Retinal pigment epithelial cell (primary cell): ENCODE data around the gene TMEM63A.

ENCODE experiments used
- DNase-seq: peaks from one replicate; pipeline ENCODE4 v3.0.0-alpha.2; 2010; ENCODE audit warnings: low read depth
- H3K4me3 ChIP-seq: 2 replicates; pipeline ENCODE4 v1.5.1; 2011; ENCODE audit warnings: mild to moderate bottlenecking, low read length, control low read depth, moderate library complexity
- TF ChIP-seq, protein P1 (sequence below): conservative IDR thresholded peaks from 2 replicates; pipeline ENCODE4 v1.5.1; 2011; ENCODE audit warnings: low read depth, low read length, control low read depth, inconsistent platforms

TMEM63A gene

GRCh38 chr1:225908013-225908640, 25.9 kb upstream of the TMEM63A start:
- H3K4me3 ChIP-seq, result no peak overlapping the region
- TF ChIP-seq, protein P1, sequence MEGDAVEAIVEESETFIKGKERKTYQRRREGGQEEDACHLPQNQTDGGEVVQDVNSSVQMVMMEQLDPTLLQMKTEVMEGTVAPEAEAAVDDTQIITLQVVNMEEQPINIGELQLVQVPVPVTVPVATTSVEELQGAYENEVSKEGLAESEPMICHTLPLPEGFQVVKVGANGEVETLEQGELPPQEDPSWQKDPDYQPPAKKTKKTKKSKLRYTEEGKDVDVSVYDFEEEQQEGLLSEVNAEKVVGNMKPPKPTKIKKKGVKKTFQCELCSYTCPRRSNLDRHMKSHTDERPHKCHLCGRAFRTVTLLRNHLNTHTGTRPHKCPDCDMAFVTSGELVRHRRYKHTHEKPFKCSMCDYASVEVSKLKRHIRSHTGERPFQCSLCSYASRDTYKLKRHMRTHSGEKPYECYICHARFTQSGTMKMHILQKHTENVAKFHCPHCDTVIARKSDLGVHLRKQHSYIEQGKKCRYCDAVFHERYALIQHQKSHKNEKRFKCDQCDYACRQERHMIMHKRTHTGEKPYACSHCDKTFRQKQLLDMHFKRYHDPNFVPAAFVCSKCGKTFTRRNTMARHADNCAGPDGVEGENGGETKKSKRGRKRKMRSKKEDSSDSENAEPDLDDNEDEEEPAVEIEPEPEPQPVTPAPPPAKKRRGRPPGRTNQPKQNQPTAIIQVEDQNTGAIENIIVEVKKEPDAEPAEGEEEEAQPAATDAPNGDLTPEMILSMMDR, result no peak
- no peak for DNase-seq

DNA sequence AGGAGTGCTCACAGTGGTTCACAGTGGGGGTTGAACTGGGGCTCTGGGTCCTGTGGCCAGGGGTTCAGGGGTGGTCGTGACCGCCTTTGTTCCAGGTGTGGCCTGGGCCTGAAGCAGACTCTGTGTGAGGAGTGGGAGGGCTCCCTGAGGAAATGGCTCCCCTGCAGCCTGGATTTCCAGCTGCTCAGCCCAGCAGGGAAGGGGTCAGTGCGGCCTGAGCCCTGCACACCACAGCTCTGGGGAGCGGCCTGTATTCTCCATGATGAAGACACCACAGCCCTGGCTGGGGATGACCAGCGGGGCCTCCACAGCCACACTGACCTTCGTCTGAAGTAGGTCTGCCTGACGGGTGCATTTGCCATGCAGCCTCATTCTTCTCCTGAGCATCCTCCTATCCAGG, 25.2 kb upstream of the TMEM63A start:
- TF ChIP-seq, protein P1, result no peak
- no peak for DNase-seq
- H3K4me3 ChIP-seq, result no peak overlapping the region

DNA sequence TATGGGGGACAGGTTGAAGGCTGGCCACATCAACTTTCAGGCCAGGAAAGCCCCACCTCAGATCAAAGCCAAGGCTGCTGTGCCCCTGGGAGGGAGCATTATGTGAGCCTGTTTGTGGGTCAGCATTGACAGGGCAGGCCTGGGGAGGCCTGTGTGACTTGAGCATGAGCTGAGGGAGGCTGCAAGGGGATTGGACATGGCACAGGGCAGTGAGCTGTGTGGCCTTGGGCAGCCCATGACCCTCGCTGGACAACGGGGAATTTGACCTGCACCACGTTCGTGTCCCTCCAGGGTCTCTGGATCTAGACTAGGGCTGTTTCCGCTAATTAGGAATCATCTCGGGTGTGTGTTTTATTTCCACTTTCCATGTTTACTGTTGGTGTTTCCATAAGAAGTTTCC, 24.3 kb upstream of the TMEM63A start:
- DNase-seq, result no peak
- H3K4me3 ChIP-seq, result no peak overlapping the region
- TF ChIP-seq, protein P1, result no peak

- no peak overlapping the region for H3K4me3 ChIP-seq
- no peak for DNase-seq
- TF ChIP-seq, protein P1, result no peak
These were observed 21.4 kb upstream of the TMEM63A start for GRCh38 chr1:225903623-225904022.

DNA sequence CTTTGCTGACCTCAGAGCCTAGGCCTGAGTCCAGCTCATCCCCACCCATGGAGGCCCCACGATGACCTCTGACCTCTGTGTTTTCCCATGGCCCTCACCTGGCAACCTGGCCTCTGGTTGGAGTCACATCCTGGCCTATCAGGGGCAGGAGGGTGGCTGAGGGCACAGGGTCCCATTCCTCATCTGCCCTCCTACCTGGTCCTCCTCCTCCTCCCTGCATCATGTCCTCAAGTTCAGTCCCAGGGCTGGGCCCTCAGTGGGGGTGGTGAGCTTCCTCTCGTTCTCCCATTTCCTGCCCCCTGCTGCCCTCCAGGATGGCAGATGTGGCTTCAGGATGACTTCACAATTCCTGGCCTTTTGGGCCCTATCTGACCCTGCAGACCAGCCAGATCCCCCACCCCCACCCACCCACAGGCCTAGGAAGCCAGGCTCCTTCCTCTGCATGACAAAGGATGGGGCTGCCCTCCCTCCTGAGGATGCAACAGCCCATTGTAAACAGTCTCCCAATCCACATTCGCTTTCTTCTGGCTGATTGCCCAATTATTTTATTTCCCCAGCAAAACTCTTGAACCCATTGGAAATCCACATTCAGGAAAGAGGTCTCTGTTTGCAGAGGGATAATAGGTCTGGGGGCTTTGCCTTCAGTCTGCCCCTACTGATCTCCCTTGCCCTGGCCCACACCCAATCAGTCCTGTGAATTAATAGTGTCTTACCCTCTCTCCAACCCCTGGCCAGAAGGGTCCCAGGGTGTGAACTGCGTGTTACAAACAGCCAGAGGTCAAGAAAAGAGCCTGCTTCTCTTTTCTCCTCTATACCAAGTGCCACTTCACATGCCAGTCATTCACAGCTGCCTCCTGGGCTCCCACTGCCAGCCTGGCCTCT, 17.1 kb upstream of the TMEM63A start:
- DNase-seq, result no peak
- H3K4me3 ChIP-seq, result no peak overlapping the region
- TF ChIP-seq, protein P1, result no peak

DNA sequence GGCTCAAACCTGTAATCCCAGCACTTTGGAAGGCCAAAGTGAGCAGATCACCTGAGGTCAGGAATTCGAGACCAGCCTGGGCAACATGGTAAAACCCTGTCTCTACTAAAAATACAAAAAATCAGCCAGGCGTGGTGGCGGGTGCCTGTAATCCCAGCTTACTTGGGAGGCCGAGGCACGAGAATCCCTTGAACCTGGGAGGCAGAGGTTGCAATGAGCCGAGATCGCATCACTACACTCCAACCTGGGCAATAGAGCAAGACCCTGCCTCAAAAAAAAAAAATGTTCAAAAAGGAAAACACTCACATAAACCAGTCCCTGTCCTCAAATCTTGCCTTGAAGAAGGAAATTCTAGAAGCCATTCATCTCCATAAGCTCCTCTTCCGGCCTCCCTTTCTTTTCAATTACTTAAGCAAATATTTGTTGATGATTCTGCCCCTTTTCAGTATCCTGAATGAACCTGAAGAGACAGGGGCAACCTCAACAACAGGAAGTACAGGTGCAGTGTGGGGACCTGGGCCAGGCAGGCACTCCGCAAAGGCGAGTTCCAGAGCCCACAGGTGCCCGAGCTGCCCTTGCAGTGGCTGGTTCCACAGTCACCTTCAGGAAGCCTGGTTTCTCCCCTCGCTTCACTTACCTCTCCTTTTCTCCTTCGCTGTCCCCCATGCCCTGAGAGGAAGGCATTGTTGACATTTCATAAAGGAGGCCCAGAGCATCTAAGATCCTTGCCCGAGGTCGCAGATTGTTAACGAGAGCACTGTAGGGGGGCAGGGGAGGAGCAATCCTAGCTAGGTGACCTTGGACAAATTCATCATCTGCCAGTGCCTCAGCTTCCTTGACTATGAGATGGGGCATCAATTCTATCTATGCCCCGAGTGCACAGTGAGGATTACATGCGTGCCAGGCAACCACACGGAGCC, 15.7 kb upstream of the TMEM63A start:
- TF ChIP-seq, protein P1, result no peak
- no peak for DNase-seq
- H3K4me3 ChIP-seq, result no peak overlapping the region
